Fibroblast of lung (primary cell): ENCODE results near the gene WBP2. TPM values are rescaled to one million over a fixed set of nuclear protein-coding genes. Genes with fewer than 3 reads are reported as not detected.

Source experiments
- DNase-seq, 2 donors: peaks; one replicate each; pipeline versions ENCODE4 v3.0.0 to v3.0.0-alpha.2; 2010; ENCODE audit warnings: low read depth in 2 of 2
- H2AFZ ChIP-seq: 2 replicates; pipeline ENCODE4 v1.5.1; 2012; ENCODE audit warnings: low read length, control low read depth, inconsistent platforms
- H3K27ac ChIP-seq: 2 replicates; pipeline ENCODE4 v1.5.1; 2011; ENCODE audit warnings: low read length, control low read depth; ENCODE audit not compliant: insufficient read depth
- H3K27me3 ChIP-seq: 2 replicates; pipeline ENCODE4 v1.5.1; 2011; ENCODE audit warnings: mild to moderate bottlenecking, low read length; ENCODE audit not compliant: control insufficient read depth, insufficient read depth
- H3K36me3 ChIP-seq: 2 replicates; pipeline ENCODE4 v1.5.1; 2011; ENCODE audit warnings: low read length; ENCODE audit not compliant: control insufficient read depth, insufficient read depth
- H3K4me1 ChIP-seq: 2 replicates; pipeline ENCODE4 v1.5.1; 2011; ENCODE audit warnings: low read length; ENCODE audit not compliant: control insufficient read depth, insufficient read depth; ENCODE audit errors: extremely low read depth
- H3K4me2 ChIP-seq: 2 replicates; pipeline ENCODE4 v1.5.1; 2011; ENCODE audit warnings: low read length, control low read depth; ENCODE audit not compliant: insufficient read depth; ENCODE audit errors: extremely low read depth
- H3K4me3 ChIP-seq, 4 experiments: fragments of 200-600 bp in 1 of 4; sonication (generic) in 1 of 4; replicated peaks in 1 of 4; 2 replicates each; pipeline ENCODE4 v1.5.1; 2011 to 2016; ENCODE audit warnings: low read length in 4 of 4, low read depth in 3 of 4, mild to moderate bottlenecking in 3 of 4, control low read depth in 2 of 4, inconsistent platforms in 1 of 4, mixed read lengths in 1 of 4; ENCODE audit not compliant: insufficient read depth in 1 of 4; ENCODE audit errors: control extremely low read depth in 1 of 4
- H3K79me2 ChIP-seq: 2 replicates; pipeline ENCODE4 v1.5.1; 2012; ENCODE audit warnings: mild to moderate bottlenecking, low read length, inconsistent platforms; ENCODE audit not compliant: control insufficient read depth, insufficient read depth
- H3K9ac ChIP-seq: 2 replicates; pipeline ENCODE4 v1.5.1; 2011; ENCODE audit warnings: mild to moderate bottlenecking, low read length, control low read depth; ENCODE audit not compliant: insufficient read depth
- H3K9me3 ChIP-seq: 2 replicates; pipeline ENCODE4 v1.5.1; 2012; ENCODE audit warnings: low read depth, low read length; ENCODE audit not compliant: control insufficient read depth, insufficient read depth
- H4K20me1 ChIP-seq: 2 replicates; pipeline ENCODE4 v1.5.1; 2011; ENCODE audit warnings: low read length; ENCODE audit not compliant: control insufficient read depth, insufficient read depth; ENCODE audit errors: extremely low read depth
- EZH2 ChIP-seq: IDR thresholded peaks from 2 replicates; pipeline ENCODE4 v1.5.1; 2012; ENCODE audit warnings: low read length, control low read depth, mild to moderate bottlenecking; ENCODE audit errors: missing control alignments
- polyA plus RNA-seq, 2 donors: library from polyadenylated mRNA; depleted of rRNA in 1 of 2; stranded (reverse) in 1 of 2; unstranded in 1 of 2; fragments of >200 nt; gene quantifications; 2 replicates each; pipeline ENCODE4 v1.2.1, GENCODE V29; 2011 to 2012; ENCODE audit warnings: missing spikeins in 1 of 2
- total RNA-seq: library from RNA; depleted of rRNA; stranded (reverse); fragments of >200 nt; gene quantifications from 2 replicates; pipeline ENCODE4 v1.2.1, GENCODE V29; 2014
- TF ChIP-seq, protein P1 (sequence below), 2 donors: IDR thresholded peaks in 1 of 2; conservative IDR thresholded peaks in 1 of 2; 1 replicate in 1 of 2; 2 replicates in 1 of 2; pipeline ENCODE4 v1.5.1; 2011 to 2012; ENCODE audit warnings: low read length in 2 of 2, control low read depth in 1 of 2, inconsistent platforms in 1 of 2, low read depth in 1 of 2, mild to moderate bottlenecking in 1 of 2

The WBP2 gene
- total and polyA plus RNA-seq, 2 donors (not counting 1 experiment from before 2014, with no cell fraction given) = 39.5 to 53.4 TPM

DNA sequence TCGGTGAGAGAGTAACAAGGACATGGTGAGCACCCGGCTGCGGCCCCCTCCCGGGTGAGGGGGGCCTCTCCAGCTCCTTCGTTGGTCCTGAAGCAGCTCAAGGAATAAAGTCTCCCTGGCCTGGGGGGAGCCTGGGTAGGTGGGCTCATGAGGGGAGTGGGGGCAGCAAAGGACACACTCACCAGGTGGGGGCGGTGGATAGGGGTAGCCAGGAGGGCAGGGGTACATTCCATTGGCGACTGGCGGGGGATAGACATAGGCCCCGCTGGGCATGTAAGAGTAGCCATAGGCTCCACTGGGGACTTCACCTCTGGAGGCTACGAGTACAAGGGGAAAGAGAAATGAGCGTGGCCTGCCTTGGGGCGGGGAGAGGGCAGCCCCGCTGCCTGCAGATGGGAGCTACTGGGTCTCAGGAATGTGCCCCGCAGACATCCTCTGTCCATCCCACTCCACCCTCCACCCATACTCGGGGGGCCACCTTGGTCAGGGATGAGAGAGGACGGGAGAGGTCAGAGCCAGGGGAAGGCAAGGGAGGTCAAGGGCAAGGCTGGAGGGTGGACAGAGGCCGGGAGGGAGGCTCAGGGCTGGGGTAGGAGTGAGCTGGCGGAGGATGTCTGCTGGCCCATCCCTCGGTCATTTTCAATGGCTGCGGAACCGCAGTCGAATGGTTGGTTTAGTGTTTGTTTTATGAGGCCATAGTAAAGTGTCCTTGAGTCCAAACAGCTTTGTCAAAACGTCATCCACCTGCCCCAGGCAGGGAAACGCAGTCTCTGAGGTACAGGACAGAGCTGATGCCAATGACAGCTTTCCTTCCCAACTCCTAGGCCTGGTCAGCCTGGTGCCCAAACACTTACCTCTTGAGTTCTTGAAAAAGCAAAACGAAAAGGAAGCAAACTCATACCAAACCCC, 7.3 kb downstream of the WBP2 start:
- H2AFZ ChIP-seq = no peak overlapping the region

DNA sequence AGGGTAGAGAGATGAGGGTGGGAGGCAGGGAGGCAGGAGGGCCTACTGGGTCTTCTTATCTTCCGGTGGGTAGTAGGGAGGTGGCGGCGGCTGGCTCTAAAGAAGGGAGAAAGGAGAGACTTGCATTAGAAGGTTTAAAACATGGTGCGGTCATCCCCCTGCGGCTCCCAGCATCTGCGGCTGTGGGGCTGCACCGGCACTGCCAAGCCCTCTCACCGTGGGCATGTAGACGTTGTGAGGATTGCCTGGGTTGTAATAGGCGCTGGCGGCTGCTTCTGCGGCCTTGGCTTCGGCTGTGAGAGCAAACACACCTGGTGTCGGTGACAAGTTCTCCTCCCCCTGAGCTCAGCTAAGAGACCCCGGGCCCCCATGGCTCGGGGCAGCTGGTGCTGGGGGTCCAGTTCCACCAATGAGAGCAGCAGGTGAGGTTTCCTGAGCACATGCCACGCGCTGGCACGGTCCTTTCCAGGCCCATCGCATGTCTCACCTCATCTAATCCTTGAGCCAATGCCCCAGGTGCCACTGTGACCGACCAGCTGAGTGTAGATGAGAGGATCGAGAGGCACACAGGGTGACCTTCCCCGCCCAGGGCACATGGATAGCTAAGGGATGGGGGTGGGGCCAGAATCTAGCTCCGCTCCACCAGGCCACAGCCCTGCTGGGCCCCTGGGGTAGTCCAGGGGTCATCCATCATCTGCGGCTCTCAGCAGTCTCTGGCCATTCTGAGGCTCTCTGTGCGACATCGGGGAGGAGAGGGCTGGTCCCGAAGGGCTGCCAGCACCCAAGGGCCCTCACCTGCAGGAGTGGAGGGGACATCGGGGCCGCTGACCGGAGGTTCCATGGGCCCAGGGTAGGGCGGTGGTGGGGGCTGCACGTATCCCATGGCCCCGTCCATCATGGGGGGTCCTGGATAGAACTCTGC, 8.2 kb downstream of the WBP2 start:
- no peaks in the 10 kb centered on the region for H3K27me3 ChIP-seq
- no peaks in the 10 kb centered on the region for H4K20me1 ChIP-seq
- no peak overlapping the region for H3K4me3 ChIP-seq
- no peak overlapping the region for H3K27ac ChIP-seq
- H3K9me3 ChIP-seq = no peaks in the 10 kb centered on the region
- no peak overlapping the region for H3K9ac ChIP-seq
- TF ChIP-seq, protein P1, sequence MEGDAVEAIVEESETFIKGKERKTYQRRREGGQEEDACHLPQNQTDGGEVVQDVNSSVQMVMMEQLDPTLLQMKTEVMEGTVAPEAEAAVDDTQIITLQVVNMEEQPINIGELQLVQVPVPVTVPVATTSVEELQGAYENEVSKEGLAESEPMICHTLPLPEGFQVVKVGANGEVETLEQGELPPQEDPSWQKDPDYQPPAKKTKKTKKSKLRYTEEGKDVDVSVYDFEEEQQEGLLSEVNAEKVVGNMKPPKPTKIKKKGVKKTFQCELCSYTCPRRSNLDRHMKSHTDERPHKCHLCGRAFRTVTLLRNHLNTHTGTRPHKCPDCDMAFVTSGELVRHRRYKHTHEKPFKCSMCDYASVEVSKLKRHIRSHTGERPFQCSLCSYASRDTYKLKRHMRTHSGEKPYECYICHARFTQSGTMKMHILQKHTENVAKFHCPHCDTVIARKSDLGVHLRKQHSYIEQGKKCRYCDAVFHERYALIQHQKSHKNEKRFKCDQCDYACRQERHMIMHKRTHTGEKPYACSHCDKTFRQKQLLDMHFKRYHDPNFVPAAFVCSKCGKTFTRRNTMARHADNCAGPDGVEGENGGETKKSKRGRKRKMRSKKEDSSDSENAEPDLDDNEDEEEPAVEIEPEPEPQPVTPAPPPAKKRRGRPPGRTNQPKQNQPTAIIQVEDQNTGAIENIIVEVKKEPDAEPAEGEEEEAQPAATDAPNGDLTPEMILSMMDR (conservative IDR thresholded peaks at IDR 0.05 in 1 of 2, IDR thresholded peaks at IDR 0.05 in 1 of 2; ENCODE audit: low read depth in 1 of 2, low read length in 2 of 2) = no peak
- no peak for TF ChIP-seq EZH2
- H3K79me2 ChIP-seq = no peaks in the 10 kb centered on the region
- H3K4me1 ChIP-seq = peaks cover 5% of the 10 kb centered on the region
- H3K4me2 ChIP-seq = no peak overlapping the region
- peaks cover 18% of the 10 kb centered on the region for H3K36me3 ChIP-seq
- DNase-seq = no peak
- H2AFZ ChIP-seq = no peak overlapping the region

More for the DNA sequence above, 7.3 kb downstream of the WBP2 start:
- Histone ChIP-seq H3K27me3 (no peaks in the 10 kb centered on the region), H3K9me3 (no peaks in the 10 kb centered on the region), H3K36me3 (peaks cover 18% of the 10 kb centered on the region), H3K79me2 (no peaks in the 10 kb centered on the region), H3K4me1 (peaks cover 5% of the 10 kb centered on the region), H3K9ac (no peak overlapping the region), H3K4me2 (no peak overlapping the region), H3K4me3 (no peak overlapping the region), H4K20me1 (no peaks in the 10 kb centered on the region), H3K27ac (no peak overlapping the region)
- TF ChIP-seq, protein P1 (conservative IDR thresholded peaks at IDR 0.05 in 1 of 2, IDR thresholded peaks at IDR 0.05 in 1 of 2; ENCODE audit: low read depth in 1 of 2, low read length in 2 of 2) = no peak
- no peak for TF ChIP-seq EZH2
- no peak for DNase-seq
